ENCODE results near the gene FRMD6.

FRMD6 gene

DNA sequence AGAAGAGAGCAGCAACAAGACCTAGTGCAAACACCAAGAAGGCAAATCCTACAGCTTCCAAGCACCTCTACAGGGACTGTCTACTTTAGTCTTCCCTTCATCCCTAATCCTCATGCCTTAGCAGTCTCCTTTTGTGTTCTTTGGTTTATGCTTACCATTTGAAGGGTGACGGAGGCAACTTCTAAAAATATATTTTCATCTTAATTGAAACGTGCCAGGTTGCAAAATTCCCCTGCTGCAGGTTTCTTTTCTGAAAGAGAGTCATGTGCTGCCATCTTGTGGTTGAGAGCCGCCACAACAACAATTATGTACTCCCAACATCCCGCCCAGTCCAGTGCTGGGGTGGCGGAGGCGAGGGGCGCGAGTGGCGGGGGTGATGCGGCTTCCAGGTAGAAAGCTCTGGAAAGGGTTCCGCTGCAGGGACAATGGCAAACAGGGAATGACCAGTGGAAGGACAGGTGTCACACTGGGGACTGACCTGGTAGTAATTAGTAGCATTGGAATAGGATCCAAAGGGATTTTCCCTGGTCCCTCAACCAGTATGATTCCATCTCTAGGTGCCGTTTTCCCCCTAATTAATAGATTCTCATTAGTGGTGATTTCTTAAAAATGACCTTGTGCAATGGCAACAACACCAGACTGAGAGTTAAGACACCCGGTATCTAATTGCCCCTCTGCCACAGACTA is 128.4 kb downstream of the FRMD6 start:
- peak; percentile 62 for DNase-seq (ENCODE audit: low read depth)

Data from stimulated activated CD8-positive, alpha-beta memory T cell treated with anti-CD3 and anti-CD28 coated beads, Interleukin-4, amount 100 ng/mL, for 24 hours (primary cell).